ENCODE measurements around the gene TRIM50. TPM values are rescaled to one million over a fixed set of nuclear protein-coding genes. Genes with fewer than 3 reads are reported as not detected.
"Not testable (repeated sequence)": the region's sequence is repeated elsewhere in the genome, so short reads cannot be mapped to it uniquely, and the experiment has no call there.

TRIM50 gene
- total and polyA plus RNA-seq, 2 experiments from 2014 or later: 0.10 TPM; not detected in 1

DNA sequence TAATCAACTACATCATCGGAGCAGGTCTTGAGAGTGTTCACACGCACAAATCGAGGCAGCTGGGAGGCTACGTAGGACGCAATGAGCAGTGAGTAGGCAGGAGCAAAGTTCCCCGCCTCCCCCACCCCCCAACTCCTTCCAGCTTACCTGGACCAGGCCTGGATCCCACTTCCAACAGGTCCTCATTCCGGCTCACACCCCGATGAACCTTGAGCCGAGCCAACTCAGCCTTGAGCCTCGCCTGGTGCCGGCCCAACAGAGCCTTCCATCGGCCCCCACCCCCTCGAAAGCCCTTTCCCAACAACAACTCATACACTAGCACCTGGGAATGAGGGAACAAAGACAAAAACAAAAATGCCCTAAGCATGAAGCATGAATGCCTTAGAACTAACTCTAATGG lies 20.4 kb downstream of the TRIM50 start:
- H3K27ac Mint-ChIP-seq: no peak overlapping the region
- H3K27me3 ChIP-seq (ENCODE audit: insufficient read depth): no peaks in the 10 kb centered on the region
- TF ChIP-seq EZH2 (IDR thresholded peaks at IDR 0.05; ENCODE audit: low read depth, unreplicated experiment): no peak
- TF ChIP-seq JUNB (IDR thresholded peaks at IDR 0.05; ENCODE audit: unreplicated experiment): no peak
- TF ChIP-seq POLR2AphosphoS5 (IDR thresholded peaks at IDR 0.05; ENCODE audit: low read depth): no peak
- TF ChIP-seq, protein P1, sequence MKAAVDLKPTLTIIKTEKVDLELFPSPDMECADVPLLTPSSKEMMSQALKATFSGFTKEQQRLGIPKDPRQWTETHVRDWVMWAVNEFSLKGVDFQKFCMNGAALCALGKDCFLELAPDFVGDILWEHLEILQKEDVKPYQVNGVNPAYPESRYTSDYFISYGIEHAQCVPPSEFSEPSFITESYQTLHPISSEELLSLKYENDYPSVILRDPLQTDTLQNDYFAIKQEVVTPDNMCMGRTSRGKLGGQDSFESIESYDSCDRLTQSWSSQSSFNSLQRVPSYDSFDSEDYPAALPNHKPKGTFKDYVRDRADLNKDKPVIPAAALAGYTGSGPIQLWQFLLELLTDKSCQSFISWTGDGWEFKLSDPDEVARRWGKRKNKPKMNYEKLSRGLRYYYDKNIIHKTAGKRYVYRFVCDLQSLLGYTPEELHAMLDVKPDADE (IDR thresholded peaks at IDR 0.05): no peak
- TF ChIP-seq, protein P2, sequence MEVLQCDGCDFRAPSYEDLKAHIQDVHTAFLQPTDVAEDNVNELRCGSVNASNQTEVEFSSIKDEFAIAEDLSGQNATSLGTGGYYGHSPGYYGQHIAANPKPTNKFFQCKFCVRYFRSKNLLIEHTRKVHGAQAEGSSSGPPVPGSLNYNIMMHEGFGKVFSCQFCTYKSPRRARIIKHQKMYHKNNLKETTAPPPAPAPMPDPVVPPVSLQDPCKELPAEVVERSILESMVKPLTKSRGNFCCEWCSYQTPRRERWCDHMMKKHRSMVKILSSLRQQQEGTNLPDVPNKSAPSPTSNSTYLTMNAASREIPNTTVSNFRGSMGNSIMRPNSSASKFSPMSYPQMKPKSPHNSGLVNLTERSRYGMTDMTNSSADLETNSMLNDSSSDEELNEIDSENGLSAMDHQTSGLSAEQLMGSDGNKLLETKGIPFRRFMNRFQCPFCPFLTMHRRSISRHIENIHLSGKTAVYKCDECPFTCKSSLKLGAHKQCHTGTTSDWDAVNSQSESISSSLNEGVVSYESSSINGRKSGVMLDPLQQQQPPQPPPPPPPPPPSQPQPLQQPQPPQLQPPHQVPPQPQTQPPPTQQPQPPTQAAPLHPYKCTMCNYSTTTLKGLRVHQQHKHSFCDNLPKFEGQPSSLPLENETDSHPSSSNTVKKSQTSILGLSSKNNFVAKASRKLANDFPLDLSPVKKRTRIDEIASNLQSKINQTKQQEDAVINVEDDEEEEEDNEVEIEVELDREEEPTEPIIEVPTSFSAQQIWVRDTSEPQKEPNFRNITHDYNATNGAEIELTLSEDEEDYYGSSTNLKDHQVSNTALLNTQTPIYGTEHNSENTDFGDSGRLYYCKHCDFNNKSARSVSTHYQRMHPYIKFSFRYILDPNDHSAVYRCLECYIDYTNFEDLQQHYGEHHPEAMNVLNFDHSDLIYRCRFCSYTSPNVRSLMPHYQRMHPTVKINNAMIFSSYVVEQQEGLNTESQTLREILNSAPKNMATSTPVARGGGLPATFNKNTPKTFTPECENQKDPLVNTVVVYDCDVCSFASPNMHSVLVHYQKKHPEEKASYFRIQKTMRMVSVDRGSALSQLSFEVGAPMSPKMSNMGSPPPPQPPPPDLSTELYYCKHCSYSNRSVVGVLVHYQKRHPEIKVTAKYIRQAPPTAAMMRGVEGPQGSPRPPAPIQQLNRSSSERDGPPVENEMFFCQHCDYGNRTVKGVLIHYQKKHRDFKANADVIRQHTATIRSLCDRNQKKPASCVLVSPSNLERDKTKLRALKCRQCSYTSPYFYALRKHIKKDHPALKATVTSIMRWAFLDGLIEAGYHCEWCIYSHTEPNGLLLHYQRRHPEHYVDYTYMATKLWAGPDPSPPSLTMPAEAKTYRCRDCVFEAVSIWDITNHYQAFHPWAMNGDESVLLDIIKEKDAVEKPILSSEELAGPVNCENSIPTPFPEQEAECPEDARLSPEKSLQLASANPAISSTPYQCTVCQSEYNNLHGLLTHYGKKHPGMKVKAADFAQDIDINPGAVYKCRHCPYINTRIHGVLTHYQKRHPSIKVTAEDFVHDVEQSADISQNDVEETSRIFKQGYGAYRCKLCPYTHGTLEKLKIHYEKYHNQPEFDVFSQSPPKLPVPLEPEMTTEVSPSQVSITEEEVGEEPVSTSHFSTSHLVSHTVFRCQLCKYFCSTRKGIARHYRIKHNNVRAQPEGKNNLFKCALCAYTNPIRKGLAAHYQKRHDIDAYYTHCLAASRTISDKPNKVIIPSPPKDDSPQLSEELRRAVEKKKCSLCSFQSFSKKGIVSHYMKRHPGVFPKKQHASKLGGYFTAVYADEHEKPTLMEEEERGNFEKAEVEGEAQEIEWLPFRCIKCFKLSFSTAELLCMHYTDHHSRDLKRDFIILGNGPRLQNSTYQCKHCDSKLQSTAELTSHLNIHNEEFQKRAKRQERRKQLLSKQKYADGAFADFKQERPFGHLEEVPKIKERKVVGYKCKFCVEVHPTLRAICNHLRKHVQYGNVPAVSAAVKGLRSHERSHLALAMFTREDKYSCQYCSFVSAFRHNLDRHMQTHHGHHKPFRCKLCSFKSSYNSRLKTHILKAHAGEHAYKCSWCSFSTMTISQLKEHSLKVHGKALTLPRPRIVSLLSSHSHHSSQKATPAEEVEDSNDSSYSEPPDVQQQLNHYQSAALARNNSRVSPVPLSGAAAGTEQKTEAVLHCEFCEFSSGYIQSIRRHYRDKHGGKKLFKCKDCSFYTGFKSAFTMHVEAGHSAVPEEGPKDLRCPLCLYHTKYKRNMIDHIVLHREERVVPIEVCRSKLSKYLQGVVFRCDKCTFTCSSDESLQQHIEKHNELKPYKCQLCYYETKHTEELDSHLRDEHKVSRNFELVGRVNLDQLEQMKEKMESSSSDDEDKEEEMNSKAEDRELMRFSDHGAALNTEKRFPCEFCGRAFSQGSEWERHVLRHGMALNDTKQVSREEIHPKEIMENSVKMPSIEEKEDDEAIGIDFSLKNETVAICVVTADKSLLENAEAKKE (CRISPR knock-in tag; IDR thresholded peaks at IDR 0.05): no peak
- no peak for TF ChIP-seq EZH2phosphoT487 (IDR thresholded peaks at IDR 0.05; ENCODE audit: unreplicated experiment)
- no peak for TF ChIP-seq STAT1 (IDR thresholded peaks at IDR 0.05; ENCODE audit: unreplicated experiment)
- no peak for TF ChIP-seq ZNF331 (CRISPR knock-in tag; IDR thresholded peaks at IDR 0.05; ENCODE audit: low read depth)
- no peak for TF ChIP-seq ZNF114 (CRISPR knock-in tag; IDR thresholded peaks at IDR 0.05)
- no peak for TF ChIP-seq NANOG (IDR thresholded peaks at IDR 0.05; ENCODE audit: borderline replicate concordance)
- TF ChIP-seq, protein P3, sequence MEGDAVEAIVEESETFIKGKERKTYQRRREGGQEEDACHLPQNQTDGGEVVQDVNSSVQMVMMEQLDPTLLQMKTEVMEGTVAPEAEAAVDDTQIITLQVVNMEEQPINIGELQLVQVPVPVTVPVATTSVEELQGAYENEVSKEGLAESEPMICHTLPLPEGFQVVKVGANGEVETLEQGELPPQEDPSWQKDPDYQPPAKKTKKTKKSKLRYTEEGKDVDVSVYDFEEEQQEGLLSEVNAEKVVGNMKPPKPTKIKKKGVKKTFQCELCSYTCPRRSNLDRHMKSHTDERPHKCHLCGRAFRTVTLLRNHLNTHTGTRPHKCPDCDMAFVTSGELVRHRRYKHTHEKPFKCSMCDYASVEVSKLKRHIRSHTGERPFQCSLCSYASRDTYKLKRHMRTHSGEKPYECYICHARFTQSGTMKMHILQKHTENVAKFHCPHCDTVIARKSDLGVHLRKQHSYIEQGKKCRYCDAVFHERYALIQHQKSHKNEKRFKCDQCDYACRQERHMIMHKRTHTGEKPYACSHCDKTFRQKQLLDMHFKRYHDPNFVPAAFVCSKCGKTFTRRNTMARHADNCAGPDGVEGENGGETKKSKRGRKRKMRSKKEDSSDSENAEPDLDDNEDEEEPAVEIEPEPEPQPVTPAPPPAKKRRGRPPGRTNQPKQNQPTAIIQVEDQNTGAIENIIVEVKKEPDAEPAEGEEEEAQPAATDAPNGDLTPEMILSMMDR (conservative IDR thresholded peaks at IDR 0.05; ENCODE audit: low read depth in 2 of 2): no peak
- TF ChIP-seq CREB1 (CRISPR knock-in tag; IDR thresholded peaks at IDR 0.05; ENCODE audit: low read depth): no peak

DNA sequence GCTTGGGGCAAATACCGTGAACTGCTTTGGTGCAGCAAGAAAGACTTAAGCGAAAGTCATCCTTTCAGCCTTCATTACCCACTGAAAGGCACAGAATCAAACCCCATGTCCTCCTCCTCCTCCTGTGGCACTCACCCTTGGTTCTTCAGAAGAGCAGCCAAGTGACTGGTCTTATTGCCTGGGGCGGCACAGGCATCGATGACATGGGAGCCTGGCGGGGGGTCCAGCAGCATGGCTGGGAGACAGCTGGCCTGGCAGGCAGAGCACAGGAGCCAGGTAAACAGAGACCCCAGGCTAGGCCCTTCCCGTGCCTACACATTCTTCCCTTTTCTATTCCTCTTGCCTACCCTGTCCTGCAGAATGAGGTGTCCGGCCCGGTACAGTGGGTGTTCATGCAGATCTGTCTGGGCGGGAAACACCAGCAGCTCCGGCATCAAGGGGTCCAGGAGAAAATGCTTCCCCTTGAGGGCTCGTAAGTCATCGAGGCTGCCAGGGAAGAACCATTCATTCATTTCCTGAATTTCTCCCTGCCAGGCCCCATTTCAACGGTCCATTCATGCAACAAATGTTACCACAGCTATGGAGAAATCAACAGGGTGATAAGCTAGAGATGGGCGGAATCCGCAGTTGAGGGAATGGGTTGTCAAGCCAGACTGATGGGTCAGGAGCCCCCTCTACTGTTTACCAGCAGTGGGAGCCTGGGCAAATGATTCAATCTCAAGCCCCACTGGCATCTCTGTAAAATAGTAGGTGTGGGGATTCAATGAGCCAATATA lies 23.1 kb downstream of the TRIM50 start:
- not testable (repeated sequence) for H3K27ac ChIP-seq (ENCODE audit: low read depth); DNase-seq (ENCODE audit: low spot score); H3K4me3 Mint-ChIP-seq; ATAC-seq; H3K27me3 ChIP-seq (ENCODE audit: insufficient read depth); H3K36me3 ChIP-seq (ENCODE audit: insufficient read depth); H3K27ac Mint-ChIP-seq; H3K4me2 ChIP-seq; H3K9me2 ChIP-seq (ENCODE audit: insufficient read depth); H3K9me3 Mint-ChIP-seq; H3F3A ChIP-seq (replicated peaks; ENCODE audit: low read depth); H3K4me3 ChIP-seq; H4K20me1 ChIP-seq (replicated peaks; ENCODE audit: insufficient read depth); H2AFZ ChIP-seq; H3K4me1 ChIP-seq (ENCODE audit: insufficient read depth)
- Mint-ChIP-seq H3K36me3 (ENCODE audit: low read depth) (peaks cover 41% of the 10 kb centered on the region), H3K27me3 (ENCODE audit: insufficient read depth, low read depth, poor library complexity) (peaks cover 15% of the 10 kb centered on the region), H3K4me1 (peaks cover 13% of the 10 kb centered on the region)
- peaks cover 18% of the 10 kb centered on the region for H3K79me2 ChIP-seq (replicated peaks; ENCODE audit: insufficient read depth)

More for the DNA sequence above, 20.4 kb downstream of the TRIM50 start:
- H3K4me3 Mint-ChIP-seq: peak overlapping the region; percentile 93
- Histone ChIP-seq H3K36me3 (ENCODE audit: insufficient read depth) (no peaks in the 10 kb centered on the region; the same call in 1 of the 2 replicates), H2AFZ (no peak overlapping the region), H3K4me1 (ENCODE audit: insufficient read depth) (peaks cover 4% of the 10 kb centered on the region; the same call in 1 of the 2 replicates), H3K4me2 (peak overlapping the region; percentile 78), H3K9me2 (ENCODE audit: insufficient read depth) (0 out of 2 replicates have a peak, but pooled peaks cover 3% of the 10 kb centered on the region), H3K79me2 (replicated peaks; ENCODE audit: insufficient read depth) (peaks cover 18% of the 10 kb centered on the region), H3K4me3 (peak overlapping the region; percentile 73), H4K20me1 (replicated peaks; ENCODE audit: insufficient read depth) (no peaks in the 10 kb centered on the region; the same call in 1 of the 2 replicates), H3F3A (replicated peaks; ENCODE audit: low read depth) (no peaks in the 10 kb centered on the region), H3K27ac (ENCODE audit: low read depth) (no peak overlapping the region)
- DNase-seq (ENCODE audit: low spot score) (no peak), ATAC-seq (no peak)
- peaks cover 21% of the 10 kb centered on the region for H3K27me3 Mint-ChIP-seq (ENCODE audit: insufficient read depth, low read depth, poor library complexity)
- peaks cover 13% of the 10 kb centered on the region for H3K4me1 Mint-ChIP-seq
- no peaks in the 10 kb centered on the region; the same call in 1 of the 3 replicates for H3K9me3 Mint-ChIP-seq
- H3K36me3 Mint-ChIP-seq (ENCODE audit: low read depth): peaks cover 41% of the 10 kb centered on the region

Data from GM23338 (cell line).